H1 (cell line): Measurements from ENCODE around the gene S1PR1. TPM values are rescaled to one million over a fixed set of nuclear protein-coding genes. Genes with fewer than 3 reads are reported as not detected.

Source experiments
- CTCF ChIA-PET: fragments of 300-600 bp; sonication (Branson Sonifier 250); formaldehyde crosslinking; loops from one replicate; lab custom pipeline; 2021; ENCODE audit not compliant: partially characterized antibody; lab: Charles Lee
- POLR2A ChIA-PET: fragments of 300-600 bp; sonication (Branson Sonifier 250); formaldehyde crosslinking; loops from one replicate; lab custom pipeline; 2021; ENCODE audit warnings: inconsistent platforms; ENCODE audit not compliant: partially characterized antibody; lab: Charles Lee
- DNase-seq, 2 experiments: peaks; one replicate each; pipeline versions ENCODE4 v3.0.0 to v3.0.0-alpha.2; 2010 to 2022; ENCODE audit warnings: low spot score in 2 of 2, low read depth in 1 of 2, mixed read lengths in 1 of 2
- FAIRE-seq: peaks from 2 replicates; lab custom pipeline; 2011; peaks lifted over from hg19 to GRCh38; lab: Jason Lieb, UNC
- H2AFZ ChIP-seq: 2 replicates; pipeline ENCODE4 v1.8.1; 2012; ENCODE audit warnings: low read length, inconsistent platforms
- H2AK5ac ChIP-seq: 2 replicates; pipeline ENCODE4 v1.6.1; 2013; ENCODE audit warnings: low read depth, low read length
- H2BK120ac ChIP-seq: replicated peaks from 2 replicates; pipeline ENCODE3; 2013; ENCODE audit warnings: low read depth, low read length, inconsistent platforms
- H2BK12ac ChIP-seq: 2 replicates; pipeline ENCODE4 v1.6.1; 2013; ENCODE audit warnings: low read depth, low read length
- H2BK15ac ChIP-seq: 2 replicates; pipeline ENCODE4 v1.6.1; 2013; ENCODE audit warnings: low read length
- H2BK20ac ChIP-seq: 2 replicates; pipeline ENCODE4 v1.6.1; 2013; ENCODE audit warnings: low read length
- H2BK5ac ChIP-seq: 2 replicates; pipeline ENCODE4 v1.6.1; 2013; ENCODE audit warnings: low read depth, low read length
- H3K14ac ChIP-seq: 2 replicates; pipeline ENCODE4 v1.6.1; 2013; ENCODE audit warnings: inconsistent platforms; ENCODE audit not compliant: insufficient read length
- H3K18ac ChIP-seq: 2 replicates; pipeline ENCODE4 v1.6.1; 2013; ENCODE audit warnings: low read length; ENCODE audit errors: extremely low read depth
- H3K23ac ChIP-seq: 2 replicates; pipeline ENCODE4 v1.6.1; 2013; ENCODE audit warnings: inconsistent platforms; ENCODE audit not compliant: insufficient read length
- H3K23me2 ChIP-seq: 2 replicates; pipeline ENCODE4 v1.6.1; 2013; ENCODE audit warnings: low read depth, low read length
- H3K27ac ChIP-seq: 2 replicates; pipeline ENCODE4 v1.6.1; 2011; ENCODE audit warnings: low read depth, low read length, inconsistent platforms
- H3K27me3 ChIP-seq, 4 experiments: replicated peaks in 1 of 4; 1 replicate in 1 of 4; 2 replicates in 3 of 4; pipeline versions ENCODE4 v1.6.1 to v1.8.1; 2011 to 2013; ENCODE audit warnings: low read length in 3 of 4, mild to moderate bottlenecking in 3 of 4, inconsistent platforms in 2 of 4, mixed read lengths in 2 of 4, moderate library complexity in 1 of 4; ENCODE audit not compliant: control insufficient read depth in 3 of 4, insufficient read depth in 3 of 4; ENCODE audit errors: extremely low read depth in 1 of 4
- H3K36me3 ChIP-seq, 4 experiments: 2 replicates each; pipeline versions ENCODE4 v1.6.1 to v1.8.1; 2011 to 2013; ENCODE audit warnings: mild to moderate bottlenecking in 4 of 4, low read length in 3 of 4, moderate library complexity in 2 of 4, control low read depth in 1 of 4, inconsistent platforms in 1 of 4; ENCODE audit not compliant: insufficient read depth in 4 of 4, control insufficient read depth in 2 of 4
- H3K4ac ChIP-seq: replicated peaks from 2 replicates; pipeline ENCODE3; 2013; ENCODE audit warnings: low read length, low read depth, mixed read lengths, inconsistent platforms; ENCODE audit not compliant: insufficient read length
- H3K4me1 ChIP-seq, 4 experiments: replicated peaks in 1 of 4; 1 replicate in 1 of 4; 2 replicates in 3 of 4; pipeline versions ENCODE4 v1.6.1 to v1.8.1; 2011 to 2013; ENCODE audit warnings: low read length in 3 of 4, inconsistent platforms in 2 of 4, mixed read lengths in 1 of 4; ENCODE audit not compliant: insufficient read depth in 4 of 4, control insufficient read depth in 3 of 4
- H3K4me2 ChIP-seq, 2 experiments: 2 replicates each; pipeline versions ENCODE4 v1.6.1 to v1.8.1; 2011 to 2013; ENCODE audit warnings: low read depth in 2 of 2, low read length in 2 of 2, control low read depth in 1 of 2, inconsistent platforms in 1 of 2, mild to moderate bottlenecking in 1 of 2; ENCODE audit not compliant: insufficient read depth in 1 of 2
- H3K4me3 ChIP-seq, 4 experiments: fragments of 200-600, 300-600 bp in 1 of 4; sonication (generic), shearing (Covaris generic), sonication (Bioruptor Twin) in 1 of 4; 2 replicates each; pipeline versions ENCODE4 v1.5.1 to v1.8.1; 2011 to 2016; ENCODE audit warnings: low read length in 4 of 4, low read depth in 3 of 4, control low read depth in 2 of 4, inconsistent platforms in 2 of 4, mild to moderate bottlenecking in 2 of 4, mixed read lengths in 1 of 4, moderate library complexity in 1 of 4; ENCODE audit not compliant: insufficient read depth in 2 of 4; ENCODE audit errors: extremely low read depth in 1 of 4
- H3K56ac ChIP-seq: replicated peaks from 2 replicates; pipeline ENCODE3; 2013; ENCODE audit warnings: low read depth, mild to moderate bottlenecking, mixed read lengths, low read length, inconsistent platforms; ENCODE audit not compliant: insufficient read length
- H3K79me1 ChIP-seq: 2 replicates; pipeline ENCODE4 v1.6.1; 2013; ENCODE audit warnings: low read depth, low read length, control low read depth
- H3K79me2 ChIP-seq, 2 experiments: 2 replicates each; pipeline versions ENCODE4 v1.6.1 to v1.8.1; 2012 to 2013; ENCODE audit warnings: low read length in 2 of 2, mild to moderate bottlenecking in 2 of 2, inconsistent platforms in 1 of 2; ENCODE audit not compliant: insufficient read depth in 2 of 2, control insufficient read depth in 1 of 2
- H3K9ac ChIP-seq, 4 experiments: replicated peaks in 1 of 4; 1 replicate in 1 of 4; 2 replicates in 3 of 4; pipeline versions ENCODE4 v1.6.1 to v1.8.1; 2011 to 2013; ENCODE audit warnings: low read depth in 3 of 4, low read length in 3 of 4, control low read depth in 2 of 4, mild to moderate bottlenecking in 2 of 4, moderate library complexity in 2 of 4, inconsistent platforms in 1 of 4; ENCODE audit errors: extremely low read depth in 1 of 4
- H3K9me3 ChIP-seq, 2 experiments: 2 replicates each; pipeline versions ENCODE4 v1.6.1 to v1.8.1; 2012 to 2013; ENCODE audit warnings: mild to moderate bottlenecking in 2 of 2, moderate library complexity in 2 of 2, control low read depth in 1 of 2, inconsistent platforms in 1 of 2, low read depth in 1 of 2, low read length in 1 of 2, mixed read lengths in 1 of 2; ENCODE audit not compliant: insufficient read depth in 2 of 2
- H4K20me1 ChIP-seq, 2 experiments: replicated peaks in 1 of 2; 2 replicates each; pipeline versions ENCODE3 to v1.8.1; 2011 to 2013; ENCODE audit warnings: inconsistent platforms in 2 of 2, low read length in 2 of 2, mild to moderate bottlenecking in 1 of 2; ENCODE audit not compliant: insufficient read depth in 2 of 2, control insufficient read depth in 1 of 2
- H4K5ac ChIP-seq: 2 replicates; pipeline ENCODE4 v1.6.1; 2013; ENCODE audit warnings: low read length, low read depth, mixed read lengths, inconsistent platforms; ENCODE audit not compliant: insufficient read length
- H4K8ac ChIP-seq: 2 replicates; pipeline ENCODE4 v1.8.0; 2013; ENCODE audit warnings: mild to moderate bottlenecking, moderate library complexity, low read length, inconsistent platforms; ENCODE audit not compliant: insufficient read depth; ENCODE audit errors: extremely low read depth
- H4K91ac ChIP-seq: replicated peaks from 2 replicates; pipeline ENCODE3; 2013; ENCODE audit warnings: low read length, mixed read lengths, inconsistent platforms; ENCODE audit not compliant: insufficient read length
- ASH2L ChIP-seq: fragments of 200-600, 300-600 bp; sonication (generic); IDR thresholded peaks from one replicate; pipeline ENCODE4 v1.7.1; 2017; ENCODE audit warnings: low read length
- CBX5 ChIP-seq: fragments of 300-800, 300-1000 bp; sonication (generic); IDR thresholded peaks from 2 replicates; pipeline ENCODE4 v1.7.1; 2016; ENCODE audit warnings: antibody characterized with exemption, low read length, low read depth
- CTBP2 ChIP-seq: IDR thresholded peaks from 2 replicates; pipeline ENCODE4 v1.7.0; 2011; ENCODE audit warnings: borderline replicate concordance, mild to moderate bottlenecking, moderate library complexity, mixed read lengths, low read length; ENCODE audit not compliant: insufficient read depth, insufficient read length
- E2F6 ChIP-seq: IDR thresholded peaks from 2 replicates; pipeline ENCODE4 v1.6.1; 2012; ENCODE audit warnings: inconsistent platforms
- FOSL1 ChIP-seq: IDR thresholded peaks from 2 replicates; pipeline ENCODE4 v1.6.1; 2011; ENCODE audit warnings: mild to moderate bottlenecking, low read depth, low read length, moderate library complexity; ENCODE audit not compliant: insufficient read depth
- RBBP5 ChIP-seq: IDR thresholded peaks from 2 replicates; pipeline ENCODE4 v1.7.1; 2012; ENCODE audit warnings: low read depth, mild to moderate bottlenecking, inconsistent platforms, low read length, moderate library complexity, borderline replicate concordance
- RFX5 ChIP-seq: IDR thresholded peaks from 2 replicates; pipeline ENCODE4 v1.6.1; 2011; ENCODE audit warnings: low read depth, low read length, improper control_type of control experiment, borderline replicate concordance
- SIX5 ChIP-seq: IDR thresholded peaks from 2 replicates; pipeline ENCODE4 v1.6.1; 2011; ENCODE audit warnings: mild to moderate bottlenecking, low read depth, low read length
- SP4 ChIP-seq: IDR thresholded peaks from 2 replicates; pipeline ENCODE4 v1.6.1; 2012; ENCODE audit warnings: low read length, inconsistent platforms
- SUZ12 ChIP-seq: fragments of 200-600 bp; sonication (generic); IDR thresholded peaks from 2 replicates; pipeline ENCODE4 v1.6.1; 2012; ENCODE audit warnings: mild to moderate bottlenecking, inconsistent platforms, low read length, moderate library complexity, mixed read lengths
- polyA plus RNA-seq, 7 experiments: library from polyadenylated mRNA; depleted of rRNA in 3 of 7; stranded (reverse) in 5 of 7; unstranded in 2 of 7; fragments of >200 nt in 5 of 7; fragments of 200-250 nt in 2 of 7; gene quantifications; 1 replicate in 5 of 7; 2 replicates in 1 of 7; 4 replicates in 1 of 7; pipeline versions ENCODE4 v1.2.1 to v1.2.3, GENCODE V29; 2011 to 2013; ENCODE audit warnings: missing spikeins in 2 of 7, mixed read lengths in 2 of 7
- total RNA-seq: library from RNA; stranded (reverse); fragmentation: NEBNext Ultra II Directional; extraction: Animal tissue kit (Norgen Biotek cat#: 25700); gene quantifications from 2 replicates; pipeline ENCODE4 v1.2.1, GENCODE V29; 2021

S1PR1 gene
- total and polyA plus RNA-seq, 2 of the 8 experiments (the other 6 are each of a cell fraction or from before 2014, with no cell fraction given): 3.5 to 5.5 TPM

GRCh38 chr1:101241485-101242225 is 4.8 kb downstream of the S1PR1 start:
- no peak overlapping the region for H2BK20ac ChIP-seq
- H2AK5ac ChIP-seq: no peak overlapping the region
- no peak overlapping the region for H4K8ac ChIP-seq
- no peak overlapping the region for H3K4ac ChIP-seq
- no peaks in the 10 kb centered on the region for H3K79me1 ChIP-seq
- TF ChIP-seq SP4: no peak
- TF ChIP-seq SUZ12: no peak
- no peak for TF ChIP-seq RBBP5
- TF ChIP-seq SIX5: no peak
- no peak for TF ChIP-seq E2F6
- TF ChIP-seq ASH2L: no peak
- no peak for TF ChIP-seq FOSL1
- TF ChIP-seq RFX5: no peak
- TF ChIP-seq CBX5: no peak
- no peak for TF ChIP-seq CTBP2
- no peak overlapping the region for H3K23ac ChIP-seq
- H4K20me1 ChIP-seq: no peaks in the 10 kb centered on the region
- H3K27me3 ChIP-seq: peaks cover 0 to 12% (median 4%) of the 10 kb centered on the region in 4 experiments; a peak in 5 of 7 replicates
- no peaks in the 10 kb centered on the region for H3K79me2 ChIP-seq
- H3K36me3 ChIP-seq: peaks cover 0 to 2% (median 0%) of the 10 kb centered on the region in 4 experiments; a peak in 1 of 8 replicates
- H2BK12ac ChIP-seq: no peak overlapping the region
- no peak overlapping the region for H3K9ac ChIP-seq
- no peak overlapping the region for H3K14ac ChIP-seq
- no peak overlapping the region for H4K91ac ChIP-seq
- no peaks in the 10 kb centered on the region for H3K4me1 ChIP-seq
- no peak overlapping the region for H2BK120ac ChIP-seq
- H3K4me3 ChIP-seq: no peak overlapping the region
- FAIRE-seq (no peak), DNase-seq (no peak)
- CTCF ChIA-PET: interaction anchor here (0.6 to 1.8 kb wide), 3 partner anchors 84 to 320 kb away, joined by 3 to 5 read pairs (median 3); no protein-coding TSS in a partner anchor
- peaks cover 9% of the 10 kb centered on the region; the same call in 1 of the 2 replicates for H3K23me2 ChIP-seq
- H3K56ac ChIP-seq: no peak overlapping the region
- no peak overlapping the region for H3K18ac ChIP-seq
- POLR2A ChIA-PET: no interaction called here
- H3K9me3 ChIP-seq: no peaks in the 10 kb centered on the region
- H2BK5ac ChIP-seq: no peak overlapping the region
- no peak overlapping the region for H2BK15ac ChIP-seq
- no peak overlapping the region for H3K4me2 ChIP-seq
- H3K27ac ChIP-seq: no peak overlapping the region
- H4K5ac ChIP-seq: no peak overlapping the region
- no peak overlapping the region for H2AFZ ChIP-seq
